Upper lobe of left lung (tissue), 4 donors: ENCODE data around the gene SMOC1.

ENCODE experiments used
- EP300 ChIP-seq, 4 donors: sonication (generic); formaldehyde crosslinking; IDR thresholded peaks; one replicate each; pipeline ENCODE4 v1.5.1; 2017; ENCODE audit warnings: antibody characterized with exemption in 4 of 4, control low read depth in 2 of 4
- TF ChIP-seq, protein P1 (sequence below), 6 experiments: fragments of 450-650 bp in 4 of 6; fragments of 200-600 bp in 2 of 6; sonication (generic) in 2 of 6; IDR thresholded peaks; one replicate each; pipeline ENCODE4 v1.5.1; 2016 to 2019; ENCODE audit warnings: antibody characterized with exemption in 6 of 6

GRCh38 chr14:70004791-70005190 is 125.6 kb downstream of the SMOC1 start:
- TF ChIP-seq, protein P1, sequence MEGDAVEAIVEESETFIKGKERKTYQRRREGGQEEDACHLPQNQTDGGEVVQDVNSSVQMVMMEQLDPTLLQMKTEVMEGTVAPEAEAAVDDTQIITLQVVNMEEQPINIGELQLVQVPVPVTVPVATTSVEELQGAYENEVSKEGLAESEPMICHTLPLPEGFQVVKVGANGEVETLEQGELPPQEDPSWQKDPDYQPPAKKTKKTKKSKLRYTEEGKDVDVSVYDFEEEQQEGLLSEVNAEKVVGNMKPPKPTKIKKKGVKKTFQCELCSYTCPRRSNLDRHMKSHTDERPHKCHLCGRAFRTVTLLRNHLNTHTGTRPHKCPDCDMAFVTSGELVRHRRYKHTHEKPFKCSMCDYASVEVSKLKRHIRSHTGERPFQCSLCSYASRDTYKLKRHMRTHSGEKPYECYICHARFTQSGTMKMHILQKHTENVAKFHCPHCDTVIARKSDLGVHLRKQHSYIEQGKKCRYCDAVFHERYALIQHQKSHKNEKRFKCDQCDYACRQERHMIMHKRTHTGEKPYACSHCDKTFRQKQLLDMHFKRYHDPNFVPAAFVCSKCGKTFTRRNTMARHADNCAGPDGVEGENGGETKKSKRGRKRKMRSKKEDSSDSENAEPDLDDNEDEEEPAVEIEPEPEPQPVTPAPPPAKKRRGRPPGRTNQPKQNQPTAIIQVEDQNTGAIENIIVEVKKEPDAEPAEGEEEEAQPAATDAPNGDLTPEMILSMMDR (IDR thresholded peaks at IDR 0.05): no peak
- no peak for TF ChIP-seq EP300 (IDR thresholded peaks at IDR 0.05)
